ENCODE results near the gene SEMA6B. TPM values are rescaled to one million over a fixed set of nuclear protein-coding genes. Genes with fewer than 3 reads are reported as not detected.

Gene SEMA6B, protein sequence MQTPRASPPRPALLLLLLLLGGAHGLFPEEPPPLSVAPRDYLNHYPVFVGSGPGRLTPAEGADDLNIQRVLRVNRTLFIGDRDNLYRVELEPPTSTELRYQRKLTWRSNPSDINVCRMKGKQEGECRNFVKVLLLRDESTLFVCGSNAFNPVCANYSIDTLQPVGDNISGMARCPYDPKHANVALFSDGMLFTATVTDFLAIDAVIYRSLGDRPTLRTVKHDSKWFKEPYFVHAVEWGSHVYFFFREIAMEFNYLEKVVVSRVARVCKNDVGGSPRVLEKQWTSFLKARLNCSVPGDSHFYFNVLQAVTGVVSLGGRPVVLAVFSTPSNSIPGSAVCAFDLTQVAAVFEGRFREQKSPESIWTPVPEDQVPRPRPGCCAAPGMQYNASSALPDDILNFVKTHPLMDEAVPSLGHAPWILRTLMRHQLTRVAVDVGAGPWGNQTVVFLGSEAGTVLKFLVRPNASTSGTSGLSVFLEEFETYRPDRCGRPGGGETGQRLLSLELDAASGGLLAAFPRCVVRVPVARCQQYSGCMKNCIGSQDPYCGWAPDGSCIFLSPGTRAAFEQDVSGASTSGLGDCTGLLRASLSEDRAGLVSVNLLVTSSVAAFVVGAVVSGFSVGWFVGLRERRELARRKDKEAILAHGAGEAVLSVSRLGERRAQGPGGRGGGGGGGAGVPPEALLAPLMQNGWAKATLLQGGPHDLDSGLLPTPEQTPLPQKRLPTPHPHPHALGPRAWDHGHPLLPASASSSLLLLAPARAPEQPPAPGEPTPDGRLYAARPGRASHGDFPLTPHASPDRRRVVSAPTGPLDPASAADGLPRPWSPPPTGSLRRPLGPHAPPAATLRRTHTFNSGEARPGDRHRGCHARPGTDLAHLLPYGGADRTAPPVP
- 10 to 100 TPM in 1 of 2 donors, 1 to 10 TPM in 1; 3.9 to 10.8 TPM for total RNA-seq

GRCh38 chr19:4559569-4559968, at the start of gene SEMA6B:
TSS of gene SEMA6B (minus strand) at chr19:4559684. CDS start at chr19:4558457, 1,227 bp downstream.
- H3K4me3 ChIP-seq = peak within 1 kb of the TSS; percentile 37 to 49
- peak within 1 kb of the TSS; percentile 52 to 75 for H3K27ac ChIP-seq
- peak; percentile 68 for DNase-seq (ENCODE audit: low spot score)
- no peaks in the 10 kb centered on the region for H3K36me3 ChIP-seq
- TF ChIP-seq CTCF (IDR thresholded peaks at IDR 0.05) = no peak
- peaks cover 0 to 15% of the 10 kb centered on the region in 2 donors for H3K4me1 ChIP-seq
- H3K27me3 ChIP-seq = no peaks in the 10 kb centered on the region
- no peaks in the 10 kb centered on the region for H3K9me3 ChIP-seq

DNA sequence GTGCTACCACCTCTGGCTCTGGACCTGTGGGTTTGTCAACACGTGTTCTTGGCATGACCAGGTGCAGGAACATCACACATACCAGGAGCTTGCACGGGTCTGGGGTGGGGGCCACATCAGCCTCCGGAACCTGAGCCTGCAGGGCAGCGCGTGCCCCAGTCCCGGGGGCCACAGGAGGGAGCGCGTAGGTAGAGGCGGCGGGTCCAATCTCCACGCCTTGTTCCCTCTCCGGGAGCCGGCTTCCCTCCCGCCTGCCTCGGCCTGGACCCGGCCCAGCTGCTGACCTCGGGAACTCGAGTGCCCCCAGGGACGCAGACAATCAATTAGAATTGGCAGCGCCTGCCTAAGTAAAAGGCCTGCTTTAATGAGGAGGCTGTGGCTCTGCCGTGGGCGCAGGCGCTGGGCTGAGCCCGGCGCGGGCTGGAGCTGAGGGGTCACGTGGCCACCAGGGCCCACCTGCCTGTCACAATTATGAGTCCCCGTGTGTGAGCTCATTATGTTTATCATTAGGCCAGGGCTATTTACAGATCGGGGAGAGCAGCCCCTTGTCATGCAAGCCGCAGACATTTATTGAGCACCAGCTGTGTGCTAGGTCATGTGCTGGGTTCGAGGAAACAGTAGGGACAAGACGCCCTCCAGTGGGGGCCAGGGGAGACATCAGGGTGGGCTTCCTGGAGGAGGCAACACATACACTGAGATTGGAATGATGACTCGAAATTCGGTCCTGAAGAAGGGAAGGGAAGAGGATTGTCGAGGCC, 47.6 kb upstream of the SEMA6B start:
- Histone ChIP-seq H3K27me3 (no peaks in the 10 kb centered on the region), H3K4me1 (peaks cover 0 to 18% of the 10 kb centered on the region in 2 donors), H3K27ac (no peak overlapping the region), H3K36me3 (no peaks in the 10 kb centered on the region), H3K9me3 (no peaks in the 10 kb centered on the region), H3K4me3 (peak overlapping the region in 1 of 2 donors; percentile 22)
- no peak for DNase-seq (ENCODE audit: low spot score)
- no peak for TF ChIP-seq CTCF (IDR thresholded peaks at IDR 0.05)

DNA sequence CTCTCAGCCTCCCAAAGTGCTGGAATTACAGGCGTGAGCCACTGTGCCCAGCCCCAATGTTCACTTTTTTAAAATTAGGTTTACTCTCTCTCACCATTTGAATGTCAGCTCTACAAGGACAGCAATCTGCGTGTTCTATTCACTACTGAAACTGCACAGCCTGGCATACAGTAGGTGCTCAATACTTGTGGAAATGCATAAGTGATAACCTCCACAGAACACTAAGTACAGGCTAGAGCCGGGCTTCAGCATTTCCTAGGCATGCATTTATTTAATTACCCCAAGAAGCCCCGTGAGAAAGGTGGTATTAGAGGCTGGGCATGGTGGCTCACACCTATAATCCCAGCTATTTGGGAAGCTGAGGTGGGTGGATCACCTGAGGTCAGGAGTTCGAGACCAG, 46.7 kb upstream of the SEMA6B start:
- no peaks in the 10 kb centered on the region for H3K9me3 ChIP-seq
- H3K36me3 ChIP-seq = no peaks in the 10 kb centered on the region
- TF ChIP-seq CTCF (IDR thresholded peaks at IDR 0.05) = no peak
- H3K27ac ChIP-seq = no peak overlapping the region
- peaks cover 0 to 18% of the 10 kb centered on the region in 2 donors for H3K4me1 ChIP-seq
- no peaks in the 10 kb centered on the region for H3K27me3 ChIP-seq
- DNase-seq (ENCODE audit: low spot score) = no peak
- H3K4me3 ChIP-seq = no peak overlapping the region

- no peaks in the 10 kb centered on the region for H3K27me3 ChIP-seq
- no peak overlapping the region for H3K27ac ChIP-seq
Observed at GRCh38 chr19:4604912-4605311, 45.4 kb upstream of the SEMA6B start.

More at GRCh38 chr19:4604912-4605311, 45.4 kb upstream of the SEMA6B start:
- no peak for TF ChIP-seq CTCF (IDR thresholded peaks at IDR 0.05)
- Histone ChIP-seq H3K9me3 (no peaks in the 10 kb centered on the region), H3K36me3 (no peaks in the 10 kb centered on the region), H3K4me3 (no peak overlapping the region), H3K4me1 (peaks cover 0 to 12% of the 10 kb centered on the region in 2 donors)
- no peak for DNase-seq (ENCODE audit: low spot score)

Data from right atrium auricular region (tissue), 2 donors.